K562 (cell line): ENCODE results near the gene LPXN. TPM values are rescaled to one million over a fixed set of nuclear protein-coding genes. Genes with fewer than 3 reads are reported as not detected.

Experiments
- ATAC-seq: fragments of 200-7000 bp; cut with Tn5 transposase; 3 replicates; pipeline ENCODE4 v1.9.1; 2020; ENCODE audit warnings: moderate library complexity
- BruUV-seq: library from RNA; stranded (reverse); fragments of 400-500 nt; replicated peaks from 2 replicates; lab custom pipeline; 2021; lab: Mats Ljungman, UMichigan
- CTCF ChIA-PET: fragments of 300-600 bp; formaldehyde crosslinking; extraction: SDS; loops from one replicate; lab custom pipeline; 2021; ENCODE audit warnings: low intra/inter-chr PET ratio; lab: Yijun Ruan, JAX
- POLR2A ChIA-PET: fragments of 300-600, 350-650 bp; sonication (Branson Sonifier 250); formaldehyde crosslinking; extraction: SDS; loops from one replicate; lab custom pipeline; 2021; ENCODE audit warnings: antibody characterized with exemption, inconsistent platforms; lab: Yijun Ruan, JAX
- DNase-seq, 4 experiments: peaks; one replicate each; pipeline versions ENCODE4 v3.0.0 to v3.0.0-alpha.2; 2011 to 2018; ENCODE audit warnings: low spot score in 3 of 4, mixed read lengths in 3 of 4; ENCODE audit errors: extremely low read depth in 1 of 4
- FAIRE-seq: peaks from 2 replicates; lab custom pipeline; 2011; peaks lifted over from hg19 to GRCh38; lab: Jason Lieb, UNC
- H2AFZ ChIP-seq: 2 replicates; pipeline ENCODE4 v1.6.0; 2011; ENCODE audit warnings: low read depth, low read length, control low read depth, inconsistent platforms
- H3K27ac ChIP-seq: fragments of 200-600 bp; 3 replicates; pipeline ENCODE4 v1.8.0; 2011; ENCODE audit warnings: low read depth, mild to moderate bottlenecking, control low read depth, inconsistent platforms, low read length, moderate library complexity, mixed read lengths; ENCODE audit errors: extremely low read depth
- H3K27me3 ChIP-seq, 2 experiments: fragments of 300-600 bp in 1 of 2; 2 replicates in 1 of 2; 3 replicates in 1 of 2; pipeline versions ENCODE4 v1.6.0 to v1.8.0; 2011; ENCODE audit warnings: inconsistent platforms in 2 of 2, low read length in 2 of 2, mild to moderate bottlenecking in 1 of 2, mixed read lengths in 1 of 2, moderate library complexity in 1 of 2; ENCODE audit not compliant: control insufficient read depth in 2 of 2, insufficient read depth in 2 of 2
- H3K36me3 ChIP-seq: fragments of 300-600 bp; 3 replicates; pipeline ENCODE4 v1.8.0; 2011; ENCODE audit warnings: mild to moderate bottlenecking, low read length, inconsistent platforms; ENCODE audit not compliant: control insufficient read depth, insufficient read depth
- H3K4me1 ChIP-seq, 2 experiments: fragments of 200-600 bp in 1 of 2; replicated peaks in 1 of 2; 2 replicates in 1 of 2; 3 replicates in 1 of 2; pipeline versions ENCODE4 v1.5.1 to v1.8.0; 2011; ENCODE audit warnings: inconsistent platforms in 2 of 2, low read length in 2 of 2, mild to moderate bottlenecking in 1 of 2, mixed read lengths in 1 of 2, moderate library complexity in 1 of 2; ENCODE audit not compliant: control insufficient read depth in 2 of 2, insufficient read depth in 2 of 2
- H3K4me2 ChIP-seq: 2 replicates; pipeline ENCODE4 v1.6.1; 2011; ENCODE audit warnings: low read length, control low read depth, inconsistent platforms, mixed read lengths; ENCODE audit not compliant: insufficient read depth
- H3K4me3 ChIP-seq: fragments of 200-600 bp; sonication (generic), shearing (Covaris generic); 2 replicates; pipeline ENCODE4 v1.5.1; 2016; ENCODE audit warnings: control low read depth, inconsistent platforms
- H3K79me2 ChIP-seq: fragments of 200-600 bp; 3 replicates; pipeline ENCODE4 v1.8.0; 2011; ENCODE audit warnings: low read length, inconsistent platforms; ENCODE audit not compliant: control insufficient read depth, insufficient read depth
- H3K9ac ChIP-seq, 2 experiments: 2 replicates each; pipeline versions ENCODE4 v1.6.0 to v1.6.1; 2011; ENCODE audit warnings: low read depth in 2 of 2, low read length in 2 of 2, control low read depth in 1 of 2, inconsistent platforms in 1 of 2, mild to moderate bottlenecking in 1 of 2, mixed read lengths in 1 of 2; ENCODE audit not compliant: insufficient read depth in 1 of 2
- H3K9me1 ChIP-seq: one replicate; pipeline ENCODE4 v1.6.0; 2011; ENCODE audit warnings: inconsistent platforms, mild to moderate bottlenecking, low read length, moderate library complexity; ENCODE audit not compliant: control insufficient read depth, insufficient read depth
- H3K9me3 ChIP-seq: replicated peaks from 2 replicates; pipeline ENCODE4 v1.5.1; 2011; ENCODE audit warnings: low read depth, low read length, inconsistent platforms; ENCODE audit not compliant: control insufficient read depth, insufficient read depth
- H4K20me1 ChIP-seq: replicated peaks from 2 replicates; pipeline ENCODE4 v1.6.1; 2011; ENCODE audit warnings: low read length, inconsistent platforms, mixed read lengths; ENCODE audit not compliant: control insufficient read depth, insufficient read depth
- CEBPZ ChIP-seq: fragments of 150-350 bp; IDR thresholded peaks from 2 replicates; pipeline ENCODE4 v1.6.1; 2014; ENCODE audit warnings: low read depth, mild to moderate bottlenecking, low read length, borderline replicate concordance
- FOXJ2 ChIP-seq: fragments of 200-800 bp; sonication (Bioruptor generic); IDR thresholded peaks from 2 replicates; pipeline ENCODE4 v1.6.1; 2016; ENCODE audit warnings: missing genetic modification characterization, missing compliant biosample characterization
- GTF2F1 ChIP-seq: IDR thresholded peaks from 2 replicates; pipeline ENCODE4 v1.6.1; 2011; ENCODE audit warnings: low read depth, low read length, improper control_type of control experiment
- HLTF ChIP-seq: fragments of 450-650 bp; IDR thresholded peaks from 2 replicates; pipeline ENCODE4 v1.6.1; 2016
- RFX1 ChIP-seq: fragments of 450-650 bp; IDR thresholded peaks from 2 replicates; pipeline ENCODE4 v1.6.1; 2016; ENCODE audit warnings: mild to moderate bottlenecking, moderate library complexity
- SUPT5H ChIP-seq: fragments of 450-650 bp; IDR thresholded peaks from 2 replicates; pipeline ENCODE4 v1.6.1; 2016
- TBL1XR1 ChIP-seq, 2 experiments: IDR thresholded peaks; 2 replicates each; pipeline ENCODE4 v1.6.1; 2012; ENCODE audit warnings: improper control_type of control experiment in 2 of 2, low read length in 2 of 2, mild to moderate bottlenecking in 1 of 2
- XRCC5 ChIP-seq: fragments of 200-400 bp; formaldehyde crosslinking; IDR thresholded peaks from 2 replicates; pipeline ENCODE4 v1.6.1; 2017; ENCODE audit warnings: low read depth, mild to moderate bottlenecking, low read length
- WGBS: fragments of 100-300 bp; shearing (Covaris generic); methylation state at CpG from one replicate; pipeline ENCODE4 v1.1.6; 2016; ENCODE audit warnings: low coverage, mixed read lengths; ENCODE audit not compliant: insufficient coverage; ENCODE audit errors: missing lambda C conversion rate; 5-methylcytosine and 5-hydroxymethylcytosine counted together
- in situ Hi-C: fragments of 300-500 bp; cut with MboI; formaldehyde crosslinking; loops from 4 replicates; pipeline ENCODE4 v1.15.0; 2018; ENCODE audit warnings: inconsistent platforms, mixed read lengths
- intact Hi-C: fragments of 100-400 bp; cut with micrococcal nuclease; formaldehyde crosslinking; loops from 2 replicates; pipeline ENCODE4 v1.14.2; 2022
- polyA plus RNA-seq, 8 experiments: library from polyadenylated mRNA; depleted of rRNA in 4 of 8; stranded (reverse) in 5 of 8; unstranded in 3 of 8; fragments of >200 nt; fragmentation: Nextera tagmentation in 2 of 8; fragmentation: Illumina TruSeq in 1 of 8; extraction: Ambion mirVana in 2 of 8; extraction: Trizol in 1 of 8; gene quantifications; 2 replicates each; pipeline versions ENCODE4 v1.2.1 to v1.2.3, GENCODE V29; 2011 to 2014; ENCODE audit warnings: inconsistent platforms in 1 of 8, missing spikeins in 1 of 8
- total RNA-seq, 7 experiments: library from RNA; depleted of rRNA in 6 of 7; stranded (reverse); fragments of >200 nt in 6 of 7; fragmentation: Illumina TruSeq in 2 of 7; extraction: Trizol in 2 of 7; gene quantifications; 2 replicates each; pipeline versions ENCODE4 v1.2.1 to v1.2.3, GENCODE V29; 2011 to 2021; ENCODE audit warnings: low replicate concordance in 1 of 7
- TF ChIP-seq, protein P1 (sequence below), 2 experiments: fragments of 450-650 bp in 1 of 2; sonication (generic) in 1 of 2; formaldehyde crosslinking in 1 of 2; IDR thresholded peaks in 1 of 2; conservative IDR thresholded peaks in 1 of 2; 2 replicates each; pipeline versions ENCODE4 v1.6.1 to v1.8.1; 2016 to 2023; ENCODE audit warnings: mild to moderate bottlenecking in 2 of 2, moderate library complexity in 2 of 2, inconsistent platforms in 1 of 2, missing genetic modification reagents in 1 of 2
- TF ChIP-seq, protein P2 (sequence below): sonication (generic); formaldehyde crosslinking; IDR thresholded peaks from 2 replicates; pipeline ENCODE4 v1.8.0; 2022; ENCODE audit warnings: mild to moderate bottlenecking, missing genetic modification reagents, borderline replicate concordance
- TF ChIP-seq, protein P3 (sequence below), 2 experiments: fragments of 450-650 bp in 1 of 2; IDR thresholded peaks; 2 replicates each; pipeline ENCODE4 v1.6.1; 2011 to 2017; ENCODE audit warnings: low read depth in 2 of 2, antibody characterized with exemption in 1 of 2, borderline replicate concordance in 1 of 2, low read length in 1 of 2, mild to moderate bottlenecking in 1 of 2, mixed read lengths in 1 of 2; ENCODE audit not compliant: control insufficient read depth in 1 of 2

Gene LPXN
- total and polyA plus RNA-seq, 9 of the 15 experiments (the other 6 are each of a cell fraction or from before 2014, with no cell fraction given): 0.73 to 3.1 (median 2.0) TPM

DNA sequence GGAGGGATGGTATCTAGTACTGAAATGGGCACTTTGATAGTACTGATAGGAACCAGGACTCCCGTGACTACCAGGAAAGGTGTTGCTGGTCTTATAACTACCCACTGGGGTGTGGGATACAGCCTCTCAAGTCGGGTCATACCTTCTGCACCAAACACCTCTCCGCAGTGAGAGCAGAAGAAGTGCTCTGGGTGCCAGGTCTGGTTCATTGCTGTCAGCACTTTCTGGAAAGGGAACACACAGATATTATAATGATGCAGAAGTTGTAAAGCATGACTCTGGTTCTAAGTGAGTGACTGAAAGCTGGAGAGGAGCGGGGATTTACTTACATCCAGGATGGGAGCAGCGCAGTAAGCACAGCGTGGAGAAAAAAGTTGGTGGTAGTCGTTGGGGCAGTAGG is 26.0 kb downstream of the LPXN start (continued):
- TF ChIP-seq, protein P1, sequence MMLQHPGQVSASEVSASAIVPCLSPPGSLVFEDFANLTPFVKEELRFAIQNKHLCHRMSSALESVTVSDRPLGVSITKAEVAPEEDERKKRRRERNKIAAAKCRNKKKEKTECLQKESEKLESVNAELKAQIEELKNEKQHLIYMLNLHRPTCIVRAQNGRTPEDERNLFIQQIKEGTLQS (IDR thresholded peaks at IDR 0.05): no peak
- TF ChIP-seq, protein P1 (CRISPR knock-in tag; conservative IDR thresholded peaks at IDR 0.05): no peak
- TF ChIP-seq HLTF (no peak), TBL1XR1 (IDR thresholded peaks at IDR 0.05; ENCODE audit: low read length in 2 of 2) (no peak), FOXJ2 (no peak), GTF2F1 (no peak), SUPT5H (no peak)
- TF ChIP-seq, protein P2, sequence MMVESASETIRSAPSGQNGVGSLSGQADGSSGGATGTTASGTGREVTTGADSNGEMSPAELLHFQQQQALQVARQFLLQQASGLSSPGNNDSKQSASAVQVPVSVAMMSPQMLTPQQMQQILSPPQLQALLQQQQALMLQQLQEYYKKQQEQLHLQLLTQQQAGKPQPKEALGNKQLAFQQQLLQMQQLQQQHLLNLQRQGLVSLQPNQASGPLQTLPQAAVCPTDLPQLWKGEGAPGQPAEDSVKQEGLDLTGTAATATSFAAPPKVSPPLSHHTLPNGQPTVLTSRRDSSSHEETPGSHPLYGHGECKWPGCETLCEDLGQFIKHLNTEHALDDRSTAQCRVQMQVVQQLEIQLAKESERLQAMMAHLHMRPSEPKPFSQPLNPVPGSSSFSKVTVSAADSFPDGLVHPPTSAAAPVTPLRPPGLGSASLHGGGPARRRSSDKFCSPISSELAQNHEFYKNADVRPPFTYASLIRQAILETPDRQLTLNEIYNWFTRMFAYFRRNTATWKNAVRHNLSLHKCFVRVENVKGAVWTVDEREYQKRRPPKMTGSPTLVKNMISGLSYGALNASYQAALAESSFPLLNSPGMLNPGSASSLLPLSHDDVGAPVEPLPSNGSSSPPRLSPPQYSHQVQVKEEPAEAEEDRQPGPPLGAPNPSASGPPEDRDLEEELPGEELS (CRISPR knock-in tag): no peak

GRCh38 chr11:58546841-58547240 is 28.8 kb downstream of the LPXN start:
- Histone ChIP-seq H3K9ac (no peak overlapping the region), H3K27me3 (no peaks in the 10 kb centered on the region), H4K20me1 (no peaks in the 10 kb centered on the region), H3K9me1 (no peaks in the 10 kb centered on the region), H3K4me3 (no peak overlapping the region), H3K79me2 (no peaks in the 10 kb centered on the region), H3K9me3 (no peaks in the 10 kb centered on the region), H3K36me3 (no peaks in the 10 kb centered on the region), H2AFZ (no peak overlapping the region), H3K4me2 (no peak overlapping the region), H3K4me1 (no peaks in the 10 kb centered on the region), H3K27ac (no peak overlapping the region)
- 0% methylated on average over 1 of the region's 1 CpG for WGBS
- POLR2A ChIA-PET: no interaction called here
- BruUV-seq: no TSS peak
- FAIRE-seq (no peak), ATAC-seq (no peak), DNase-seq (no peak)
- intact Hi-C loops: no loop called here
- in situ Hi-C loops: no loop called here
- CTCF ChIA-PET: no interaction called here
- TF ChIP-seq, protein P3, sequence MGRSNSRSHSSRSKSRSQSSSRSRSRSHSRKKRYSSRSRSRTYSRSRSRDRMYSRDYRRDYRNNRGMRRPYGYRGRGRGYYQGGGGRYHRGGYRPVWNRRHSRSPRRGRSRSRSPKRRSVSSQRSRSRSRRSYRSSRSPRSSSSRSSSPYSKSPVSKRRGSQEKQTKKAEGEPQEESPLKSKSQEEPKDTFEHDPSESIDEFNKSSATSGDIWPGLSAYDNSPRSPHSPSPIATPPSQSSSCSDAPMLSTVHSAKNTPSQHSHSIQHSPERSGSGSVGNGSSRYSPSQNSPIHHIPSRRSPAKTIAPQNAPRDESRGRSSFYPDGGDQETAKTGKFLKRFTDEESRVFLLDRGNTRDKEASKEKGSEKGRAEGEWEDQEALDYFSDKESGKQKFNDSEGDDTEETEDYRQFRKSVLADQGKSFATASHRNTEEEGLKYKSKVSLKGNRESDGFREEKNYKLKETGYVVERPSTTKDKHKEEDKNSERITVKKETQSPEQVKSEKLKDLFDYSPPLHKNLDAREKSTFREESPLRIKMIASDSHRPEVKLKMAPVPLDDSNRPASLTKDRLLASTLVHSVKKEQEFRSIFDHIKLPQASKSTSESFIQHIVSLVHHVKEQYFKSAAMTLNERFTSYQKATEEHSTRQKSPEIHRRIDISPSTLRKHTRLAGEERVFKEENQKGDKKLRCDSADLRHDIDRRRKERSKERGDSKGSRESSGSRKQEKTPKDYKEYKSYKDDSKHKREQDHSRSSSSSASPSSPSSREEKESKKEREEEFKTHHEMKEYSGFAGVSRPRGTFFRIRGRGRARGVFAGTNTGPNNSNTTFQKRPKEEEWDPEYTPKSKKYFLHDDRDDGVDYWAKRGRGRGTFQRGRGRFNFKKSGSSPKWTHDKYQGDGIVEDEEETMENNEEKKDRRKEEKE (IDR thresholded peaks at IDR 0.05; ENCODE audit: borderline replicate concordance in 1 of 2, control insufficient read depth in 1 of 2, low read depth in 2 of 2, low read length in 1 of 2): no peak
- TF ChIP-seq RFX1 (no peak), CEBPZ (no peak), XRCC5 (no peak)
